Uterus (tissue), 2 donors: Measurements from ENCODE around the gene FPR2.

Experiments
- POLR2A ChIP-seq, 2 donors: fragments of 450-650 bp; IDR thresholded peaks; one replicate each; pipeline ENCODE4 v1.6.1; 2016; ENCODE audit warnings: antibody characterized with exemption in 2 of 2, mild to moderate bottlenecking in 1 of 2, moderate library complexity in 1 of 2
- TF ChIP-seq, protein P1 (sequence below), 4 experiments: fragments of 200-600 bp in 2 of 4; fragments of 450-650 bp in 2 of 4; sonication (generic) in 2 of 4; IDR thresholded peaks; one replicate each; pipeline ENCODE4 v1.5.1; 2016 to 2019; ENCODE audit warnings: antibody characterized with exemption in 4 of 4, mild to moderate bottlenecking in 2 of 4, moderate library complexity in 1 of 4

DNA sequence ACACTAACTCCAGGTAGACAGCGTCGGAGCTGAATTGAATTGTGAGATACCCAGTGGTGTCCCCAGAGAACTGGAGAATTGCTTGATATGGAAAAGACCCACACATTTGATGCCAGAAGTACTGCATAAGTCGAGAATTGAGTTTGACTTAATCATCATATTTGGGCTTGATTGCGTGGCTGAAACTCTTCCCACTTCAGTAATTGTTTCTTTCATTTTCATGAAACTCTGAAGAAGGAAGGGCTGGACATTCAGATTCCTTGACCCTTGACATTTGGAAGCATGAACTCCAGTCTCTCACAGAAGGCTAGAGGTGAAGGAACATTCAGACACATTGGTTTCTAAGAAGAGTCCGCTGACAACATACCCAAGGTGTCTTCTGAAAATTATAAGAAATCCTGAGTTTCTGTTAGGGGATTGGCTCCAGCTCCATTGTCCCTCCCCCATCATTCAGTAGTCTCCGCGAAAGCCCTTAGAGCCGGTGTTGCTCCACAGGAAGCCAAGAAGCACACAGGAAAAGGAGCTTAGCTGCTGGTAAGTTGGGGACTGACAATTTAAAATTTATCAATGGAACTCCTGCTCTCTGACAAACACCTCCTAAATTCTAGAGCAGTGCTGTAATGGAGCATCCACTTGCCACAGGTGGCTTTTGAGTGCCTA is at the start of gene FPR2:
- TF ChIP-seq, protein P1, sequence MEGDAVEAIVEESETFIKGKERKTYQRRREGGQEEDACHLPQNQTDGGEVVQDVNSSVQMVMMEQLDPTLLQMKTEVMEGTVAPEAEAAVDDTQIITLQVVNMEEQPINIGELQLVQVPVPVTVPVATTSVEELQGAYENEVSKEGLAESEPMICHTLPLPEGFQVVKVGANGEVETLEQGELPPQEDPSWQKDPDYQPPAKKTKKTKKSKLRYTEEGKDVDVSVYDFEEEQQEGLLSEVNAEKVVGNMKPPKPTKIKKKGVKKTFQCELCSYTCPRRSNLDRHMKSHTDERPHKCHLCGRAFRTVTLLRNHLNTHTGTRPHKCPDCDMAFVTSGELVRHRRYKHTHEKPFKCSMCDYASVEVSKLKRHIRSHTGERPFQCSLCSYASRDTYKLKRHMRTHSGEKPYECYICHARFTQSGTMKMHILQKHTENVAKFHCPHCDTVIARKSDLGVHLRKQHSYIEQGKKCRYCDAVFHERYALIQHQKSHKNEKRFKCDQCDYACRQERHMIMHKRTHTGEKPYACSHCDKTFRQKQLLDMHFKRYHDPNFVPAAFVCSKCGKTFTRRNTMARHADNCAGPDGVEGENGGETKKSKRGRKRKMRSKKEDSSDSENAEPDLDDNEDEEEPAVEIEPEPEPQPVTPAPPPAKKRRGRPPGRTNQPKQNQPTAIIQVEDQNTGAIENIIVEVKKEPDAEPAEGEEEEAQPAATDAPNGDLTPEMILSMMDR (IDR thresholded peaks at IDR 0.05) = no peak
- TF ChIP-seq POLR2A (IDR thresholded peaks at IDR 0.05) = no peak
